Mesothelial cell of epicardium (in vitro differentiated cells): ENCODE measurements around the gene FAM107A. TPM values are rescaled to one million over a fixed set of nuclear protein-coding genes. Genes with fewer than 3 reads are reported as not detected.

ENCODE experiments used
- DNase-seq, 2 experiments: peaks; one replicate each; pipeline ENCODE4 v3.0.0; 2021; ENCODE audit warnings: low spot score in 2 of 2; ENCODE audit not compliant: unreplicated experiment in 2 of 2
- H3K27ac Mint-ChIP-seq: 2 replicates; pipeline ENCODE4 v1.8.0; 2021; ENCODE audit warnings: mixed read lengths
- H3K27me3 Mint-ChIP-seq: 2 replicates; pipeline ENCODE4 v1.8.0; 2021; ENCODE audit warnings: low read depth, mixed read lengths
- H3K36me3 Mint-ChIP-seq: 2 replicates; pipeline ENCODE4 v1.8.0; 2021; ENCODE audit warnings: mixed read lengths
- H3K4me1 Mint-ChIP-seq: 2 replicates; pipeline ENCODE4 v1.8.0; 2021; ENCODE audit warnings: mixed read lengths
- H3K4me3 Mint-ChIP-seq: 2 replicates; pipeline ENCODE4 v1.8.0; 2021; ENCODE audit warnings: mild to moderate bottlenecking, moderate library complexity, mixed read lengths
- H3K9me3 Mint-ChIP-seq: 2 replicates; pipeline ENCODE4 v1.8.0; 2021; ENCODE audit warnings: mixed read lengths
- total RNA-seq: library from RNA; stranded (reverse); gene quantifications from 3 replicates; pipeline ENCODE4 v1.2.1, GENCODE V29; 2021
- TF ChIP-seq, protein P1 (sequence below): fragments of 200-600 bp; sonication (generic); IDR thresholded peaks from one replicate; pipeline ENCODE4 v1.5.0; 2021; ENCODE audit warnings: antibody characterized with exemption; ENCODE audit not compliant: unreplicated experiment

Gene FAM107A
- total RNA-seq, 1 donor from 2014 or later: not detected

DNA sequence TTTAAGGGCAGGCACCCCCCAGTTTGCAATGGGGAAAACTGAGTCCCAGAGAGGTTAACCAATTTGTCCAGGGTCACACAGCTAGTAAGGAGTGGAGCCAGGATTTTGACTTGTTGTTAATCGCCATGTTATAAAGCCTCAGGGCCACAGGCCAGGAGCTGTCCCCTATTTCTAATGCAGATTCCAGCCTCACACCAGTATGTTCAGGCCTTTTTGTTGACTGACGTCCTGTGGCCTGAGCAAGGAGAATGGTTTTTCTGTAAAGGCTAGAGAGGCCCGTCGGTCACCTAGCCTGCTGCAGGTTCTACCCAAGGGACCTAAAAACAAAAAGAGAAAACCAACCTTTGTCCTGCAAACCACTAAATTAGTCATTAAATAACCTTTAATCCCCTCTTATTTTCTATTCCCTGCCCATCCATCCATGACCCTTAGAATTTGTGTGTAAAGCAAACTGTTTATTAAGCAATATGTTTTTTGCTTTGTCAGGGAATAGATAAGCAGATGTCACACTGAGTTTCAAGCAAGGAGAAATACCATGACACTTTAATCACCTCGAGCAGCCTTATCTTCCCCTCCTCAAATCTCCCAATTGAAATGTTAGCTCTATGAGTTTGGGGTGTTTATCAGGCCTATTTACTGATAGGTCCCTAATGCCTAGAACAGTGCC is 54.3 kb downstream of the FAM107A start:
- peaks cover 16% of the 10 kb centered on the region for H3K27me3 Mint-ChIP-seq
- no peaks in the 10 kb centered on the region for H3K9me3 Mint-ChIP-seq
- DNase-seq: no peak
- H3K4me3 Mint-ChIP-seq: no peak overlapping the region
- TF ChIP-seq, protein P1, sequence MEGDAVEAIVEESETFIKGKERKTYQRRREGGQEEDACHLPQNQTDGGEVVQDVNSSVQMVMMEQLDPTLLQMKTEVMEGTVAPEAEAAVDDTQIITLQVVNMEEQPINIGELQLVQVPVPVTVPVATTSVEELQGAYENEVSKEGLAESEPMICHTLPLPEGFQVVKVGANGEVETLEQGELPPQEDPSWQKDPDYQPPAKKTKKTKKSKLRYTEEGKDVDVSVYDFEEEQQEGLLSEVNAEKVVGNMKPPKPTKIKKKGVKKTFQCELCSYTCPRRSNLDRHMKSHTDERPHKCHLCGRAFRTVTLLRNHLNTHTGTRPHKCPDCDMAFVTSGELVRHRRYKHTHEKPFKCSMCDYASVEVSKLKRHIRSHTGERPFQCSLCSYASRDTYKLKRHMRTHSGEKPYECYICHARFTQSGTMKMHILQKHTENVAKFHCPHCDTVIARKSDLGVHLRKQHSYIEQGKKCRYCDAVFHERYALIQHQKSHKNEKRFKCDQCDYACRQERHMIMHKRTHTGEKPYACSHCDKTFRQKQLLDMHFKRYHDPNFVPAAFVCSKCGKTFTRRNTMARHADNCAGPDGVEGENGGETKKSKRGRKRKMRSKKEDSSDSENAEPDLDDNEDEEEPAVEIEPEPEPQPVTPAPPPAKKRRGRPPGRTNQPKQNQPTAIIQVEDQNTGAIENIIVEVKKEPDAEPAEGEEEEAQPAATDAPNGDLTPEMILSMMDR: no peak
- peaks cover 2% of the 10 kb centered on the region for H3K36me3 Mint-ChIP-seq
- H3K4me1 Mint-ChIP-seq: peaks cover 7% of the 10 kb centered on the region
- H3K27ac Mint-ChIP-seq: no peak overlapping the region

DNA sequence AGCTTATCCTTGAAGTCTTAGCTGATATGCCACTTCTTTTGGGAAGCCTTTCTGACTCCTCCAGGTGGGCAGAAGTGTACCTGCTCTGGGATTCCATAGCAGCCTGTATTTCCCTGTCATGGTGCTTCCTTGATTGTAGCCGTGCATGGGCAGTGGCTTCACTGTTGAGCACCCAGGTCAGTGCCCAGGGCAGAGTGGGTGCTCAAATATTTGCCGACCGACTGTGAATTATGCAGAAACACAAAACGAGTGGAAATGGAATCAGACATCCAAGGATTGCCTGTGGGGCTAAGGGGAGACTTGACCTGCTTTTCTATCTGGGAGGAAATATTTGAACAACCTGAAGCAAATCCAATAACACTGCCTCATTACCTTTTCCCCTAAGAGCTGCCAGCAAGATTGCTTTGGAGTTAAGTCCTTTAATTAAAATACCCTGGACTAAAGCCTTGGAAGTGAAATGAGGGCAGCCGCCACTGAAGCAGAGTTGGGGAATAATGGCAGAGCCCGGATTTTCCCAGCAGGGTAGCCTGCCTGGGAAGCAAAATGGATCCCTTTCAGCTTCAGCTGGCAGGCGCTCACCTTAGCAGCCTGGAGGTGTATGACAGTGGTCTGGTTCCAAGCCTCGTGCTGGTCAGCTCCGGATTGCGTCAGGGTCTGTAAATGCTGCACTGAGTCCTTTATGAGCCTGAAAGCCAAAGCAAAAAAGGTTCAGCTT is 55.1 kb downstream of the FAM107A start:
- H3K4me3 Mint-ChIP-seq: no peak overlapping the region
- DNase-seq: no peak
- peaks cover 8% of the 10 kb centered on the region for H3K4me1 Mint-ChIP-seq
- TF ChIP-seq, protein P1: no peak
- H3K36me3 Mint-ChIP-seq: peaks cover 2% of the 10 kb centered on the region
- H3K9me3 Mint-ChIP-seq: no peaks in the 10 kb centered on the region
- peaks cover 16% of the 10 kb centered on the region for H3K27me3 Mint-ChIP-seq
- no peak overlapping the region for H3K27ac Mint-ChIP-seq

DNA sequence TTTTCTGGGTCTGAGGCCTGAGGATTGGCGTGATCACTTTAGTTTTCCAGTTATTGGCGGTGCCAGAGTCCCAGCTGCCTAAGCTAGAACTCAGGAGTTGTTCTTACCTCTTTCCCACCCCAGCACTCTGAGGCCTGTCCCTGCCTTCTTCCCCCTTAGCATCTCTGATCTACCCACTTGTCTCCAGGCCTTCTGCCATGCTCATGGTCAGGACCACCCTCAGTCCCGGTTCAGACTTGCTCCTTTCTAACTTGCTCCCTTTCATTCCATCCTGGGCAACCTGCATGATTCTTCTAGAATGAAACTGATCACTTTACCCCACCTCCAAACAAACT is 55.9 kb downstream of the FAM107A start:
- Mint-ChIP-seq H3K27ac (no peak overlapping the region), H3K4me1 (peaks cover 8% of the 10 kb centered on the region)

DNA sequence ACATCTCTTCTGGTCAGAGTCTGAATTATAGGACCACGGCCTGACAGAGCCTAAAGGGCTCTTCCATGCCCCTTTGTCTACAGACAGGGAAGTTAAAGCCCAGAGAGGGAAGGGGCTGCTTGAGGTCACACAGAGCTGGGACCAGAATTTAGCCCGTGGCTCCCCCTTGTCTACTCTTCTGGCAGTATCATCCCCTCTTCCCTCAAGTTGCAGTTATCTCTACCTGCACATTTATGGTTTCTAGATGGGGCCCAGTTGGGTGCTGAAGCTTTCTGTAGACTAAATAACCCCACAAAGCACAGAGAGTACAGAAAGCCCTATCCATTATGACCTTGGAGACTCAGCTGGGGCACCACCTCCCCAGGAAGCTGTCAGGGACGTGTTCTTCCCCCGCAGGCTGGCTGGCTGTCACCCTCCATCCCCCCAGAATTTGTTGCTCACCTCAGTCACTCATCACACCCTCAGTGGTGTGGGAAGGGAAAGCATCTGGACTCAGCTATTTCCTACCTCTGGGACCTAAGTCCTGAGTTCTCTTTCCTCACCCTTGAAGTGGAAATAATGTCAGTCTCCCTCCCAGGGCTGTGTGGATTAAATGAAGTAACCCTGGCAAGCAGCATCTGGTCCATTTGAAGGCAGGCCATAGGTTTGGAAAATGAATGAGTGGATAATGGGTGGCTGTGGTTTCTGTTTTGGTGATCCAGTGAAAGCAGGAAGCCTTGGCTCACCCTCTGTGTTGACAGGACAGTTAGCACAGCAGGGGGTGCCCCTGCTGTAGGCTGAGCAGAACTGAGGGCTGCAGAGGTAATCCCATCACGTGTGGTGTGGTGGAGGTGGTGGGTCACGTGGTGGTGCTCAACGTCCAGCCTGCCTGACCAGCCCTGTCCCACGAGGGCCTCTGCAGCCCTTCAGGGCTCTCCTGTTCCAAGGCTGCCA is 56.5 kb downstream of the FAM107A start:
- TF ChIP-seq, protein P1: no peak
- H3K4me1 Mint-ChIP-seq: peaks cover 8% of the 10 kb centered on the region
- no peak overlapping the region for H3K4me3 Mint-ChIP-seq
- H3K9me3 Mint-ChIP-seq: no peaks in the 10 kb centered on the region
- DNase-seq: no peak
- no peak overlapping the region for H3K27ac Mint-ChIP-seq
- H3K36me3 Mint-ChIP-seq: no peaks in the 10 kb centered on the region
- peaks cover 16% of the 10 kb centered on the region for H3K27me3 Mint-ChIP-seq

More for the DNA sequence above, 55.9 kb downstream of the FAM107A start:
- DNase-seq: no peak
- TF ChIP-seq, protein P1: no peak
- H3K9me3 Mint-ChIP-seq: no peaks in the 10 kb centered on the region
- H3K4me3 Mint-ChIP-seq: no peak overlapping the region
- no peaks in the 10 kb centered on the region for H3K36me3 Mint-ChIP-seq
- peaks cover 16% of the 10 kb centered on the region for H3K27me3 Mint-ChIP-seq

DNA sequence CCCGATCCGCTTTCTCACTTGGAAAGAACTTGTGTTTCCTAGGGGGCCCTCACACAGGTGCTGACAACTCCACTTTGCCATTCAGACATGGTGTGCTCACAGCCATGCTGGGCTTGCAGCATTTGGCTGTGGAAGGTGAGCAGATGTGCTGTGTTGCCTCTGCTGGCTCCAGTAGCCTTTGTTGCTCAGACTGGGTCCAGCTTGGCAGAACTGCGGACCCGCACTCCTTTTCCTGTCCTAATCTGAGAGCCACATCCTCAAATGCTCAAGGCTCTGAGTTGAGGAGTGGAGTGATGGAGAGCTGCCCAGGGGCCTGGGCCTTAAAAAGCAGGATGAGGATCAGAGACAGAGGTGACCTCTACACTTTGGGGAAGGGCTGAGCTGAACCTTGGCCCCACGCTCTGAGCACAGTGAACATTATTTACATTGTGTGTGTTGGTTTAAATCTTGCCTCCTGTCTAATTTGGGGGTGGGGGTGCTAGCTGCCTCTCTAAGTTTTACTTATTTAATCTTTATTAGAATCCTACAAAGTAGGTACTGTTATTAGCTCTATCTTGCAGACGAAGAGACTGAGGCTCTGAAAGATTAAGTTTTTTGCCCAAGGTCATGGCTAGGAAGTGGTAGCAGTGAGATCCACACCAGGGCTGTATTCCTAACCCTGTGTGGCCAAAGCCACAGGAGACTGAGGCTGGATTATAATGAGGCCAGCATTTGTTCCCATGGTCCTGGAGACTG is 57.4 kb downstream of the FAM107A start:
- H3K4me3 Mint-ChIP-seq: no peak overlapping the region
- peaks cover 8% of the 10 kb centered on the region for H3K4me1 Mint-ChIP-seq

More for the DNA sequence above, 57.4 kb downstream of the FAM107A start:
- no peaks in the 10 kb centered on the region for H3K36me3 Mint-ChIP-seq
- no peaks in the 10 kb centered on the region for H3K9me3 Mint-ChIP-seq
- no peak overlapping the region for H3K27ac Mint-ChIP-seq
- peaks cover 16% of the 10 kb centered on the region for H3K27me3 Mint-ChIP-seq
- no peak for DNase-seq
- TF ChIP-seq, protein P1: no peak
